Activated naive CD4-positive, alpha-beta T cell treated with anti-CD3 and anti-CD28 coated beads, Interleukin-2, amount 50 U/mL, for 72 hours (primary cell): ENCODE data around the gene SLC25A13. TPM values are rescaled to one million over a fixed set of nuclear protein-coding genes. Genes with fewer than 3 reads are reported as not detected.
"Not testable (repeated sequence)": the region's sequence is repeated elsewhere in the genome, so short reads cannot be mapped to it uniquely, and the experiment has no call there.

Source experiments
- ATAC-seq, 2 donors: fragments of 150-1000 bp; cut with Tn5 transposase; 2 replicates each; pipeline ENCODE4 v1.10.0; 2021; ENCODE audit warnings: mild to moderate bottlenecking in 2 of 2, moderate library complexity in 2 of 2
- DNase-seq, 2 donors: peaks; one replicate each; pipeline ENCODE4 v3.0.0; 2021 to 2022; ENCODE audit warnings: low spot score in 2 of 2
- H3K27ac Mint-ChIP-seq, 2 donors: one replicate each; pipeline ENCODE4 v1.8.0; 2022; ENCODE audit warnings: mild to moderate bottlenecking in 2 of 2, mixed read lengths in 2 of 2
- H3K36me3 Mint-ChIP-seq, 2 donors: one replicate each; pipeline ENCODE4 v1.8.0; 2022; ENCODE audit warnings: mixed read lengths in 2 of 2
- H3K9me3 Mint-ChIP-seq, 2 donors: one replicate each; pipeline ENCODE4 v1.8.0; 2022; ENCODE audit warnings: mixed read lengths in 2 of 2
- total RNA-seq, 2 donors: library from RNA; stranded (reverse); gene quantifications; one replicate each; pipeline ENCODE4 v1.2.3, GENCODE V29; 2022

Gene SLC25A13, protein sequence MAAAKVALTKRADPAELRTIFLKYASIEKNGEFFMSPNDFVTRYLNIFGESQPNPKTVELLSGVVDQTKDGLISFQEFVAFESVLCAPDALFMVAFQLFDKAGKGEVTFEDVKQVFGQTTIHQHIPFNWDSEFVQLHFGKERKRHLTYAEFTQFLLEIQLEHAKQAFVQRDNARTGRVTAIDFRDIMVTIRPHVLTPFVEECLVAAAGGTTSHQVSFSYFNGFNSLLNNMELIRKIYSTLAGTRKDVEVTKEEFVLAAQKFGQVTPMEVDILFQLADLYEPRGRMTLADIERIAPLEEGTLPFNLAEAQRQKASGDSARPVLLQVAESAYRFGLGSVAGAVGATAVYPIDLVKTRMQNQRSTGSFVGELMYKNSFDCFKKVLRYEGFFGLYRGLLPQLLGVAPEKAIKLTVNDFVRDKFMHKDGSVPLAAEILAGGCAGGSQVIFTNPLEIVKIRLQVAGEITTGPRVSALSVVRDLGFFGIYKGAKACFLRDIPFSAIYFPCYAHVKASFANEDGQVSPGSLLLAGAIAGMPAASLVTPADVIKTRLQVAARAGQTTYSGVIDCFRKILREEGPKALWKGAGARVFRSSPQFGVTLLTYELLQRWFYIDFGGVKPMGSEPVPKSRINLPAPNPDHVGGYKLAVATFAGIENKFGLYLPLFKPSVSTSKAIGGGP
- 10 to 100 TPM; 13.2 to 13.7 TPM for total RNA-seq

GRCh38 chr7:96321658-96322372 is at the start of gene SLC25A13:
TSS of gene SLC25A13 (minus strand) at chr7:96322098. CDS start at chr7:96321956, 142 bp downstream.
- Mint-ChIP-seq H3K9me3 (peaks cover 3 to 4% of the 10 kb centered on the region in 2 donors), H3K27ac (peak within 1 kb of the TSS; percentile 77 to 95), H3K36me3 (peaks cover 6 to 10% of the 10 kb centered on the region in 2 donors)
- DNase-seq = peak; percentile 64 to 86
- ATAC-seq = peak; percentile 69 to 88

- not testable (repeated sequence) for H3K36me3 Mint-ChIP-seq, H3K9me3 Mint-ChIP-seq, H3K27ac Mint-ChIP-seq, ATAC-seq, DNase-seq
Measured at GRCh38 chr7:96365916-96366315, 44.0 kb upstream of the SLC25A13 start.

DNA sequence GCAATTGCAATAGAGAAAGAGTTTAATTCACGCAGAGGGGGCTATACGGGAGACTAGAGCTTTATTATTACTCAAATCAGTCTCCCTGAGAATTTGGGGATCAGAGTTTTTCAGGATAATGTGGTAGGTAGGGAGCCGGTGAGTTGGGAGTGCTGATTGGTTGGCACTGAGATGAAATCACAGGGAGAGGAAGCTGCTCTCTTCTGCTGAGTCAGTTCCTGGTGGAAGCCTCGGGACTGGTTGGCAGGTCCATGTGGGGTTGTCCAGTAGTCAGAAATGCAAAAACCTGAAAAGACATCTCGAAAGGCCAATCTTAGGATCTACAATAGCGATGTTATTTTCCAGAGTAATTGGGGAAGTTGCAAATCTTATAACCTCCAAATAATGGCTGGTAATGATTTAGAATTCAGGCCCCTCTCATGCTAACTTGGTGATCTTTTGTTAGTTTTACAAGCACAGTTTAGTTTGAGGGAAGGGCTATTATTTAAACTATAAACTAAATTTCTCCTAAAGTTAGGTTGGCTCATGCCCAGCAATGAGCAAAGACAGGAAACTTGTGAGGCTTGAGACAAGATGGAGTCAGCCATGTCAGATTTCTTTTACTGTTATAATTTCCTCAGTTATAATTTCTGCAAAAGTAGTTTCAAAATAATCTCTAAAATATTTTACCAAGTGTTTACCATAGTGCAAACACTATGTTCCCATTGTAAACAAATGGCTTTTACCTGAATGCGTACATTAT is 39.4 kb upstream of the SLC25A13 start:
- H3K36me3 Mint-ChIP-seq = no peaks in the 10 kb centered on the region
- H3K9me3 Mint-ChIP-seq = peaks cover 0 to 4% of the 10 kb centered on the region in 2 donors
- no peak for DNase-seq
- no peak overlapping the region for H3K27ac Mint-ChIP-seq
- ATAC-seq = no peak

GRCh38 chr7:96359876-96360275 is 38.0 kb upstream of the SLC25A13 start:
- H3K36me3 Mint-ChIP-seq = no peaks in the 10 kb centered on the region
- no peak overlapping the region for H3K27ac Mint-ChIP-seq
- no peak for ATAC-seq
- no peaks in the 10 kb centered on the region for H3K9me3 Mint-ChIP-seq
- DNase-seq = no peak

DNA sequence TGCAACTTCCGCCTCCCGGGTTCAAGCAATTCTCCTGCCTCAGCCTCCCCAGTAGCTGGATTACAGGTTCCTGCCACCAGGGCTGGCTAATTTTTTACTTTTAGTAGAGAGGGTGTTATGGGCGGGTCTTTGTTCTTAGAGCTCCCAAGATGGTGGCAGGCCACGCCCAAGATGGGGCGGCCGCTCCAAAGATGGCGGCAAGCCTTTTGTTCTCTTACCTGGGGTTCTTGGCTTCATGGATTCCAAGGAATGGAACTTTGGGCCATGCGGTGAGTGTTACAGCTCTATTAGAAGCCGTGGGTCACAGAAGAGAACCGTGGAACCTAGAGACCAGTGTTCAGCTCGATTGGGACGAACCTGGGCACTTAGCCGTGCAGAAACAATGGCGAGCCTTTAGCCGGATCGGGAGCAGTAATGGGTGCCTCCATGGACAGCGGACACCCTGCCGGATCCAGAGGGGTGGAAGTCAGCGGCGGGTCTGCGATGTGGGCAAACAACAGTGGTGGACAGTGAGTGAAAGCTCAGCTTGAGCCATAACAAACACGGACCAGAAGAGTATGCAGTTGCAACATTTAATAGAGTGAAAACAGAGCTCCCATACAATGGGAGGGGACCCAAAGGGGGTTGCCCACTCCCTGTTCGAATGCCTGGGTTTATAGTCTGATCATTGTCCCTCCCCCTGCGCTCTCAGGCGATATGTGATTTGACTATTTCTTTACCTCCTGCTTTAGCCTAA is 36.5 kb upstream of the SLC25A13 start:
- H3K9me3 Mint-ChIP-seq, H3K27ac Mint-ChIP-seq: not testable (repeated sequence)

DNA sequence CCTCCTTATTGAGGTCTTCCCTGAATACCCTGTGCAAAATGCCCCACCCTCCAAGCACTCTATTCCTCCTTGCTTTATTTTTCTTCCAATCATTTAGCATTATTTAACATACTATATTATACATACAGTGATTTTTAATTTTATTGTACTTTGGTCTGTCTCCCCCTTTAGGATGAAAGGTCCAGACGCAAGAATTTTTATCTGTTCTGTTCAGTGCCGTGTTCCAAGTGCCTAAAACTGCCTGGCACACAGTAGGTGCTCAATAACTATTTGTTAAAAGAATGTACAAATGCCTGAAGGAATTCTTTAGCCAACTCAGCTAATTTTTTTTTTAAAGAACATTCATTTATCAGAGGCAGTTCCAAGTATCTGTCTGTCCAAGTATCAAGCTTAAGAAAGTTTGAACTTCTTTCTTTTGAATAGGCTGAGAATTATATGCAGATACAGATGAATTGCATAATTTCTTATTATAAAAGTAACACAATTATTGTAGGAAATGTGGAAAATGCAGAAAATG is 34.1 kb upstream of the SLC25A13 start:
- DNase-seq (no peak), ATAC-seq (no peak)
- H3K9me3 Mint-ChIP-seq = no peaks in the 10 kb centered on the region
- no peaks in the 10 kb centered on the region for H3K36me3 Mint-ChIP-seq
- H3K27ac Mint-ChIP-seq = no peak overlapping the region

More for the DNA sequence above, 36.5 kb upstream of the SLC25A13 start:
- not testable (repeated sequence) for DNase-seq, H3K36me3 Mint-ChIP-seq, ATAC-seq

- H3K36me3 Mint-ChIP-seq = no peaks in the 10 kb centered on the region
- no peak for ATAC-seq
- DNase-seq = no peak
- H3K9me3 Mint-ChIP-seq = no peaks in the 10 kb centered on the region
- H3K27ac Mint-ChIP-seq = no peak overlapping the region
Measured at GRCh38 chr7:96354881-96355280, 33.0 kb upstream of the SLC25A13 start.

DNA sequence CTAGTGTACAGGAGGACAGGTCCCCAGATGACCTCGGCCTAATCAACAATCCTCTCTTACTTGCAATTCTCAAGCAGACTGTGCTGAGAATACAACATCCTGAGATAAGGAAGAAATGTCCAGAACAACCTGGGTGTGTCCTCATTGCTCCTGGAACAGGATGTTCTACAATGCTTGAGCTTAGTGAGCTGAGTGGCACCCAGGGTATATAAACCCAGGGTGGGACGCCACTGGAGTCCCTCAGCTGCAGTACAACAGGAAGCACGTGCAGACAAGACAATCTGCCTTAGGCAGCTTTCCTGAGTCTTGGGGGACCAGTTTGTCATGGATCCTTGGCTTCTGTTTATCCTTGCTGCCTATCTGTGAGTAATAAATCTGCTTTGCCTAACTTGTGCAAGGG is 27.7 kb upstream of the SLC25A13 start:
- no peak for ATAC-seq
- DNase-seq = no peak
- Mint-ChIP-seq H3K36me3 (no peaks in the 10 kb centered on the region), H3K9me3 (no peaks in the 10 kb centered on the region), H3K27ac (no peak overlapping the region)

- ATAC-seq = no peak
- no peak overlapping the region for H3K27ac Mint-ChIP-seq
Measured at GRCh38 chr7:96347471-96347870, 25.6 kb upstream of the SLC25A13 start.

GRCh38 chr7:96346293-96346953 is 24.5 kb upstream of the SLC25A13 start:
- Mint-ChIP-seq H3K9me3 (no peaks in the 10 kb centered on the region), H3K36me3 (no peaks in the 10 kb centered on the region), H3K27ac (no peak overlapping the region)
- ATAC-seq (no peak), DNase-seq (no peak)

More at GRCh38 chr7:96347471-96347870, 25.6 kb upstream of the SLC25A13 start:
- DNase-seq = no peak
- Mint-ChIP-seq H3K36me3 (no peaks in the 10 kb centered on the region), H3K9me3 (no peaks in the 10 kb centered on the region)

DNA sequence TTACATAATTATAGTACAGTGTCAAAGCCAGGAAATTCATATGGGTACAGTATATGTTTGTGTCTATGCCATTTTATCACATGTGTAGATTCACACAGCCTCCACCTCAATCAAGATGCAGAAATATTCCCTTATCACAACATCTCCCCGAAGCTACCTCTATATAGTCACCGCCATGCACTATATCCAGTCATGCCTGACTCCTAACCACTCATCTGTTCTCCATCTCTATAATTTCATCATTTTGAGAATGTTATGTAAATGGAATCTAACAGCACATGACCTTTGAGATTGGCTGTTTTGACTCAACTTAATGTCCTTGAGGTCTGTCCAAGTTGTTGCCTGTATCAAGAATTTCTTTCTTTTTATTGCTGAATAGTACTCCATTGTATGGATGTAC is 22.3 kb upstream of the SLC25A13 start:
- no peak for DNase-seq
- Mint-ChIP-seq H3K36me3 (no peaks in the 10 kb centered on the region), H3K27ac (no peak overlapping the region), H3K9me3 (no peaks in the 10 kb centered on the region)
- ATAC-seq = no peak

GRCh38 chr7:96342049-96342448 is 20.2 kb upstream of the SLC25A13 start:
- H3K36me3 Mint-ChIP-seq = no peaks in the 10 kb centered on the region
- H3K27ac Mint-ChIP-seq = no peak overlapping the region
- no peak for ATAC-seq

DNA sequence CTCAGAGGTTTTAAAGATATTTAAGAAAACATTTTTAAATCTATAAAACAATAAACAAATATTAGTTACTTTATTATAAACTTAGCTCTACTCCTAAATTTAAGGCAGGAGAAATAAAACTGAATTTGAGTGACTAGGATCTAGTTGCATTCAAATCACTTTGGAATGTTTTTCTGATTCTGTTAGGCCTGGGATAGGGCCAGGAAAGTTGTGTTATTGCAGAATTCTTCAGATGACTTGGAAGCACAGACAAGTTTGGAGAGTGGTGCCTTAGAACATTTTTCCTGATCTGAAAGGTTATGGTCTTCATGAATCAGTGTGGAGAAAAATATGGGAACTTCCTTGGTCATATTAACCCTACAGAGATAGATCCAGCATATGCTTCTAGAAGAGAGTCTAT is 15.6 kb upstream of the SLC25A13 start:
- Mint-ChIP-seq H3K36me3 (no peaks in the 10 kb centered on the region), H3K27ac (no peak overlapping the region), H3K9me3 (peaks cover 0 to 4% of the 10 kb centered on the region in 2 donors)
- ATAC-seq (no peak), DNase-seq (no peak)

More at GRCh38 chr7:96342049-96342448, 20.2 kb upstream of the SLC25A13 start:
- no peaks in the 10 kb centered on the region for H3K9me3 Mint-ChIP-seq
- DNase-seq = no peak

DNA sequence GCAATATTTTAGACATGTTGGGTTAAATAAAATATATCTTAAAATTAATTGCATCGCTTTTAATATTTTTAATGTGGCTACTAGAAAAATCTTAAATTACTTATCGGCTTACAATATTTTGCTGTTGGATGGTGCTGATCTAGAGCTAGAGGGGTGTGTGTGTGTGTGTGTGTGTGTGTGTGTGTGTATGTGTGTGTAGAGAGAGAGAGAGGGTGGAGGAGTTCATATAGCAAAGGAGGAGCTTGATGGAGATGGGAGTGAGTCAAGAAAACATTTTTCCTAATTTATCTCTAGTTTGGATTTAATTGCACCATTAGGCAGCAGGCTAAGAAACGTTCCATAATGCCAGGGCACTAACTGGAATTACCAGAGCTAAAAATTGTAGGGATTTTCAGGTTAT is 10.4 kb upstream of the SLC25A13 start:
- H3K36me3 Mint-ChIP-seq = no peaks in the 10 kb centered on the region
- no peak overlapping the region for H3K27ac Mint-ChIP-seq
- DNase-seq (no peak), ATAC-seq (no peak)
- H3K9me3 Mint-ChIP-seq = peaks cover 0 to 4% of the 10 kb centered on the region in 2 donors

GRCh38 chr7:96331775-96332174 is 9.9 kb upstream of the SLC25A13 start:
- DNase-seq (no peak), ATAC-seq (no peak)
- no peak overlapping the region for H3K27ac Mint-ChIP-seq
- peaks cover 0 to 4% of the 10 kb centered on the region in 2 donors for H3K9me3 Mint-ChIP-seq
- H3K36me3 Mint-ChIP-seq = no peaks in the 10 kb centered on the region
